ENCODE results near the gene AGAP3. TPM values are rescaled to one million over a fixed set of nuclear protein-coding genes. Genes with fewer than 3 reads are reported as not detected.

AGAP3 gene
- total RNA-seq, 1 experiment from 2014 or later, result 126 TPM

GRCh38 chr7:151152643-151153513 lies 66.6 kb downstream of the AGAP3 start:
- no TSS peak for BruUV-seq (replicated peaks)
- Histone ChIP-seq H3K79me2 (ENCODE audit: insufficient read depth, low read length) (no peaks in the 10 kb centered on the region), H3K36me3 (ENCODE audit: control insufficient read depth in 1 of 2, insufficient read depth in 2 of 2, low read length in 2 of 2) (no peaks in the 10 kb centered on the region), H3K9me2 (ENCODE audit: insufficient read depth) (no peaks in the 10 kb centered on the region), H3K4me1 (ENCODE audit: control insufficient read depth in 1 of 2, insufficient read depth in 2 of 2, low read length in 2 of 2) (peaks cover 3 to 6% of the 10 kb centered on the region in 2 experiments; a peak in 3 of 4 replicates), H2AFZ (ENCODE audit: low read depth, low read length, poor library complexity, severe bottlenecking) (no peak overlapping the region), H3K4me3 (replicated peaks in 1 of 2; ENCODE audit: low read depth in 1 of 2, low read length in 2 of 2) (no peak overlapping the region), H3K9ac (ENCODE audit: low read length) (no peak overlapping the region), H4K20me1 (ENCODE audit: insufficient read depth) (no peaks in the 10 kb centered on the region), H3K9me3 (ENCODE audit: control insufficient read depth in 1 of 2, insufficient read depth in 1 of 2, low read depth in 1 of 2, low read length in 2 of 2) (no peaks in the 10 kb centered on the region), H3K27me3 (ENCODE audit: insufficient read depth, low read length) (no peaks in the 10 kb centered on the region; the same call in 1 of the 2 replicates), H3K27ac (ENCODE audit: low read depth, low read length) (no peak overlapping the region), H3K4me2 (ENCODE audit: low read length) (no peak overlapping the region)
- DNase-seq (ENCODE audit: low read depth, low spot score), result no peak
- intact Hi-C loops (cut with micrococcal nuclease), result no loop called here
- POLR2A ChIA-PET, result no interaction called here
- TF ChIP-seq CTCF (IDR thresholded peaks at IDR 0.05 in 2 of 3, conservative IDR thresholded peaks at IDR 0.05 in 1 of 3; ENCODE audit: borderline replicate concordance in 1 of 3, insufficient read depth in 1 of 3, low read depth in 2 of 3, low read length in 2 of 3), result peak in 1 of 3 experiments; percentile 21; a peak in 1 of 6 replicates
- TF ChIP-seq ATF3 (IDR thresholded peaks at IDR 0.05), result no peak
- ATAC-seq, result peak; percentile 60; the same call in 1 of the 2 replicates
- RAD21 ChIA-PET (ENCODE audit: low non-redundant PET in 1 of 2, low total read pairs in 2 of 2, uncharacterized antibody in 2 of 2, unreplicated experiment in 2 of 2), result no interaction called here
- CTCF ChIA-PET, result no interaction called here

- no peaks in the 10 kb centered on the region for H3K9me2 ChIP-seq (ENCODE audit: insufficient read depth)
- H3K9ac ChIP-seq (ENCODE audit: low read length), result no peak overlapping the region
- TF ChIP-seq YY1 (IDR thresholded peaks at IDR 0.05; ENCODE audit: extremely low read depth, insufficient replicate concordance, low read depth, low read length) (no peak), FOSL1 (IDR thresholded peaks at IDR 0.05; ENCODE audit: low read depth) (peak; percentile 39; the same call in 1 of the 2 replicates), CEBPB (IDR thresholded peaks at IDR 0.05; ENCODE audit: low read depth) (no peak), TCF7L2 (IDR thresholded peaks at IDR 0.05; ENCODE audit: borderline replicate concordance, extremely low read depth, insufficient read depth, insufficient read length) (no peak), CBX3 (IDR thresholded peaks at IDR 0.05; ENCODE audit: low read depth) (no peak), ZBTB33 (IDR thresholded peaks at IDR 0.05; ENCODE audit: extremely low read depth, insufficient replicate concordance, low read length) (no peak), MAX (IDR thresholded peaks at IDR 0.05) (no peak), EGR1 (IDR thresholded peaks at IDR 0.05; ENCODE audit: low read depth) (no peak)
- DNase-seq (ENCODE audit: low read depth, low spot score) (no peak), ATAC-seq (peak; percentile 53; the same call in 1 of the 2 replicates)
- H3K4me1 ChIP-seq (ENCODE audit: control insufficient read depth in 1 of 2, insufficient read depth in 2 of 2, low read length in 2 of 2), result peaks cover 3 to 9% of the 10 kb centered on the region in 2 experiments; a peak in 3 of 4 replicates
- no peaks in the 10 kb centered on the region for H3K27me3 ChIP-seq (ENCODE audit: insufficient read depth, low read length)
- BruUV-seq (replicated peaks), result no TSS peak
- intact Hi-C loops (cut with micrococcal nuclease), result no loop called here
- RAD21 ChIA-PET (ENCODE audit: low non-redundant PET in 1 of 2, low total read pairs in 2 of 2, uncharacterized antibody in 2 of 2, unreplicated experiment in 2 of 2), result no interaction called here
- no peak overlapping the region for H2AFZ ChIP-seq (ENCODE audit: low read depth, low read length, poor library complexity, severe bottlenecking)
- H3K9me3 ChIP-seq (ENCODE audit: control insufficient read depth in 1 of 2, insufficient read depth in 1 of 2, low read depth in 1 of 2, low read length in 2 of 2), result no peaks in the 10 kb centered on the region
- no peaks in the 10 kb centered on the region for H4K20me1 ChIP-seq (ENCODE audit: insufficient read depth)
- H3K79me2 ChIP-seq (ENCODE audit: insufficient read depth, low read length), result no peaks in the 10 kb centered on the region
- peak overlapping the region; percentile 10; the same call in 1 of the 2 replicates for H3K4me2 ChIP-seq (ENCODE audit: low read length)
- no peak overlapping the region for H3K4me3 ChIP-seq (replicated peaks in 1 of 2; ENCODE audit: low read depth in 1 of 2, low read length in 2 of 2)
- CTCF ChIA-PET, result interaction anchor here (1.1 to 1.6 kb wide), 2 partner anchors 10 to 34 kb away, joined by 4 to 7 read pairs; partner anchors contain the start of gene GBX1
- H3K27ac ChIP-seq (ENCODE audit: low read depth, low read length), result no peak overlapping the region
- POLR2A ChIA-PET, result interaction anchor here (0.9 kb wide), 1 partner anchor 11 kb away, joined by 3 read pairs; no protein-coding TSS in a partner anchor
- no peaks in the 10 kb centered on the region for H3K36me3 ChIP-seq (ENCODE audit: control insufficient read depth in 1 of 2, insufficient read depth in 2 of 2, low read length in 2 of 2)
These were observed 71.5 kb downstream of the AGAP3 start for GRCh38 chr7:151157645-151158329.
